C4-2B (cell line): ENCODE data around the gene DPM2.

Experiments
- H3K27ac ChIP-seq: fragments of 450-650 bp; 2 replicates; pipeline ENCODE4 v1.5.1; 2017
- ZFX ChIP-seq: fragments of 450-650 bp; IDR thresholded peaks from 2 replicates; pipeline ENCODE4 v1.6.1; 2017
- TF ChIP-seq, protein P1 (sequence below): fragments of 450-650 bp; conservative IDR thresholded peaks from 2 replicates; pipeline ENCODE4 v1.5.1; 2017; ENCODE audit warnings: mild to moderate bottlenecking

The DPM2 gene

DNA sequence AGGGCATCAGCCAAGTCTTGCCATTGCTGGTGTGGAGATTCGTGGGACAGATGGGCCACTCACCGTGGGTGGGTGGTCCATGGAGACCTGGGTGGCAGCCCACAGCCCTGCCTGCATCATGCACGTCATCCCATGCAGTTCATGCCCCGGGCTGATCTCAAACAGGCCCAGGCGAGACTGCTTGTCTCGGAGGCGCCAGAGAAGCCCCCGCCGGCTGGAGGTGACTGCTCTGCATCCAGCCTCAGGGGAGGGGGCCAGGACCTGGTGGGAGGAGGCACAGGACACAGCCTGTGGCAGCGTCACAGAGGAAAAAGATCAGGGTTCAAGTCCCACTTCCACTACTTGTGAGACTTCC is 8.1 kb downstream of the DPM2 start:
- TF ChIP-seq, protein P1, sequence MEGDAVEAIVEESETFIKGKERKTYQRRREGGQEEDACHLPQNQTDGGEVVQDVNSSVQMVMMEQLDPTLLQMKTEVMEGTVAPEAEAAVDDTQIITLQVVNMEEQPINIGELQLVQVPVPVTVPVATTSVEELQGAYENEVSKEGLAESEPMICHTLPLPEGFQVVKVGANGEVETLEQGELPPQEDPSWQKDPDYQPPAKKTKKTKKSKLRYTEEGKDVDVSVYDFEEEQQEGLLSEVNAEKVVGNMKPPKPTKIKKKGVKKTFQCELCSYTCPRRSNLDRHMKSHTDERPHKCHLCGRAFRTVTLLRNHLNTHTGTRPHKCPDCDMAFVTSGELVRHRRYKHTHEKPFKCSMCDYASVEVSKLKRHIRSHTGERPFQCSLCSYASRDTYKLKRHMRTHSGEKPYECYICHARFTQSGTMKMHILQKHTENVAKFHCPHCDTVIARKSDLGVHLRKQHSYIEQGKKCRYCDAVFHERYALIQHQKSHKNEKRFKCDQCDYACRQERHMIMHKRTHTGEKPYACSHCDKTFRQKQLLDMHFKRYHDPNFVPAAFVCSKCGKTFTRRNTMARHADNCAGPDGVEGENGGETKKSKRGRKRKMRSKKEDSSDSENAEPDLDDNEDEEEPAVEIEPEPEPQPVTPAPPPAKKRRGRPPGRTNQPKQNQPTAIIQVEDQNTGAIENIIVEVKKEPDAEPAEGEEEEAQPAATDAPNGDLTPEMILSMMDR: no peak
- H3K27ac ChIP-seq: no peak overlapping the region

- H3K27ac ChIP-seq: no peak overlapping the region
- TF ChIP-seq, protein P1: no peak
- TF ChIP-seq ZFX: no peak
Observed at GRCh38 chr9:127928676-127929624, 8.7 kb downstream of the DPM2 start.

DNA sequence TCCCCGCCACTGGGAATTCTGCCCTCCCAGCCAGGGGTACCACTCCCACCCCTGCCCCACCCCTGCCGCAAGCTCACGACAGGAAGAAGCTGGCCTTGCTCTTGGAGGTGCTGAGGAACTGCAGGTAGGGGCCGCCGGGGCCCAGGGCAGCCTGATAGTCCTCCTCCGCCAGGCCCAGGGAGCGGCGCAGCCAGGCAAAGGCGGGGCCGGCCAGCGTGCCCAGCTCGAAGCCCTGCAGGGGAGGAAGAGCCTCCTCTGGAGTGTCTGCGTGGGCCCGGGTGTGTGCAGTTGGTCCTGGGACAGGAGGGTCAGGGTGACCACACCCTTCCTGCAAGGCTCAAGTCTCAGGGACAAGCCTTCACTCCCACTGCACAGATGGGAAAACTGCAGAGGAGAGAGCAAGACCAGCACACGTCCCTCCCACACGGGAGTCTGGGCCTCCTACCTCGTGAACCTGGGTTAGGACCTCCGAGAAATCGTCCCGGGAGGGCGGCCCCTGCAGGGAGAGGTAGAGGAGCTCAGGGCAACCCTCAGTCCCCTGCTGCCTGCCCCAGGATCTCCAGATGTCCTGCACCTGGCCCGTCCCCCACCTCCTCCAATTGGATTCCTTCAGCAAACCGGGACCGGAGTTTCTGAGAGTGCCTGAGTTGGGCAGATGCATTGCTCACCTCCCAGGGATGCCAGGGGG is 9.5 kb downstream of the DPM2 start:
- H3K27ac ChIP-seq: no peak overlapping the region

GRCh38 chr9:127927201-127927987 is 10.3 kb downstream of the DPM2 start:
- no peak for TF ChIP-seq ZFX
- TF ChIP-seq, protein P1: no peak
- no peak overlapping the region for H3K27ac ChIP-seq

More for the DNA sequence above, 9.5 kb downstream of the DPM2 start:
- no peak for TF ChIP-seq ZFX
- TF ChIP-seq, protein P1: no peak

DNA sequence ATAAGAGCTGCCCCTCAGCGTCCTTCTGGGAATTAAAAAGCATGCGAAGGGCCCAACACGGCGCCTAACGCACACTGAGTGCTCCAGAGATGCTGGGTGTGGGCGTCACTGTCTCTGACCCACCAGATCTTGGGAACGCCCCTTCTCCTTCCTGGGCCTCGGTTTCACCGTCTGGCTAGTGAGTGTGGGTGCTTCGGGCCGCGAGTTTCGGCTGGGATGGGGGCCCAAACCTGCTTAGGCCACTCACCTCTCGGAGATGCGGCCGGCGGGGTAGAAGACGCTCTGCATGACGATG is 10.8 kb downstream of the DPM2 start:
- no peak overlapping the region for H3K27ac ChIP-seq
- TF ChIP-seq ZFX: no peak
- TF ChIP-seq, protein P1: no peak

DNA sequence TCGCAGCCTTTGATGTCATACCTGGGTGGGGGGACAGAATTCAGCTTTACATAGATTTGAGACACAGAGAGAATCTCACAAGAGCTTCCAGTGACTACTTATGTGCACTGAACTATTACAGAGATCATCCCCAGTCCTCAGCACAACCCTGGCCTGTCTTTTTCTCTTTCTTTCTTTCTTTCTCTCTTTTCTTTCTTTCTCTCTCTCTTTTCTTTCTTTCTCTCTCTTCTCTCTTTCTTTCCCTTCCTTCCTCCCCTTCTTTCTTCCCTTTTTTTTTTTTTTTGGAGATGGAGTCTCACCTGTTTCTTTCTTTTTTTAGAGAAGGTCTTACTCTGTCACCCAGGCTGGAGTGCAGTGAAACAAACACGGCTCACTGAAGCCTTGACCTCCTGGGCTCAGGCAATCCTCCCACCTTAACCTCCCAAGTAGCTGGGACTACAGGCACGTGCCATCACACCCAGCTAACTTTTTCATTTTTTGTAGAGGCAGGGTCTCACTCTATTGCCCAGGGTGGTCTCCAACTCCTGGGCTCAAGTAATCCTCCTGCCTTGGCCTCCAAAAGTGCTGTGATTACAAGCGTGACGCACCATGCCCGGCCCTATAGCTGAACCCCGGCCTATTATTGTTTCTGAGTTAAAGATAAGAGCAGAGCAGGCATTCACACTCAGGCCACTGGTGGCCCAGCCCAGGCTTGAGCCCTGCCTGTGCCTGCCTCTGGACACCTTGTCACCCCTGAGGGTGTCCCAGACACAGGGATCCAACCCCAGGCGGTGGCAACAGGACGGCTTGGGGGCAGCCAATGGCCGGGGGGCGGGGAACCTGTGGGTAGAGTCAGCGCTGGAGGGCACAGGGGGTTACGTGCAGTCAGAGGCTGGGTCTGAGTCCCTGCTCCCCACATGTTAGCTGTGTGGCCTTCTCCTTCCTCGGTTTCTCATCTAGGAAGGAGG is 11.4 kb downstream of the DPM2 start:
- no peak overlapping the region for H3K27ac ChIP-seq
- TF ChIP-seq, protein P1: no peak
- TF ChIP-seq ZFX: no peak
